Measurements from ENCODE around the gene NR1H3.
A peak's percentile ranks its signal among the peaks of the same experiment; 100 is the strongest.

Gene NR1H3

GRCh38 chr11:47270331-47271271 lies 12.8 kb downstream of the NR1H3 start:
- DNase-seq = peak; percentile 37

GRCh38 chr11:47271328-47271727 lies 13.5 kb downstream of the NR1H3 start:
- no peak for DNase-seq

GRCh38 chr11:47271961-47272661 lies 14.3 kb downstream of the NR1H3 start:
- peak; percentile 90 for DNase-seq

- DNase-seq = no peak
Observed at GRCh38 chr11:47272706-47273105, 14.9 kb downstream of the NR1H3 start.

GRCh38 chr11:47274495-47275235 lies 16.9 kb downstream of the NR1H3 start:
- DNase-seq = no peak

GRCh38 chr11:47276923-47277322 lies 19.1 kb downstream of the NR1H3 start:
- no peak for DNase-seq

- DNase-seq = no peak
Observed at GRCh38 chr11:47278058-47278457, 20.3 kb downstream of the NR1H3 start.

- DNase-seq = no peak
Observed at GRCh38 chr11:47278769-47279168, 21.0 kb downstream of the NR1H3 start.

- no peak for DNase-seq
Observed at GRCh38 chr11:47280099-47280498, 22.3 kb downstream of the NR1H3 start.

GRCh38 chr11:47280860-47281259 lies 23.1 kb downstream of the NR1H3 start:
- no peak for DNase-seq

- no peak for DNase-seq
Observed at GRCh38 chr11:47282462-47282861, 24.7 kb downstream of the NR1H3 start.

GRCh38 chr11:47284151-47284550 lies 26.4 kb downstream of the NR1H3 start:
- no peak for DNase-seq

- DNase-seq = no peak
Observed at GRCh38 chr11:47285969-47286770, 28.4 kb downstream of the NR1H3 start.

- no peak for DNase-seq
Observed at GRCh38 chr11:47288066-47288465, 30.3 kb downstream of the NR1H3 start.

GRCh38 chr11:47289856-47290255 lies 32.1 kb downstream of the NR1H3 start:
- DNase-seq = no peak

- no peak for DNase-seq
Observed at GRCh38 chr11:47295385-47295784, 37.6 kb downstream of the NR1H3 start.

GRCh38 chr11:47296045-47296444 lies 38.2 kb downstream of the NR1H3 start:
- no peak for DNase-seq

GRCh38 chr11:47299078-47299477 lies 41.3 kb downstream of the NR1H3 start:
- no peak for DNase-seq

- no peak for DNase-seq
Observed at GRCh38 chr11:47302853-47303252, 45.1 kb downstream of the NR1H3 start.

GRCh38 chr11:47305734-47306483 lies 48.1 kb downstream of the NR1H3 start:
- DNase-seq = no peak

- DNase-seq = no peak
Observed at GRCh38 chr11:47306484-47306844, 48.7 kb downstream of the NR1H3 start.
